ENCODE results near the gene FNDC1. TPM values are rescaled to one million over a fixed set of nuclear protein-coding genes. Genes with fewer than 3 reads are reported as not detected.

The FNDC1 gene
- total RNA-seq, 1 donor from 2014 or later = 1.1 TPM

GRCh38 chr6:159212525-159213280, 43.5 kb downstream of the FNDC1 start:
- DNase-seq = no peak

- no peak for DNase-seq
Observed at GRCh38 chr6:159213405-159213804, 44.2 kb downstream of the FNDC1 start.

- no peak for DNase-seq
Observed at GRCh38 chr6:159214281-159214680, 45.1 kb downstream of the FNDC1 start.

GRCh38 chr6:159217595-159218275, 48.5 kb downstream of the FNDC1 start:
- DNase-seq = peak; percentile 14

- no peak for DNase-seq
Observed at GRCh38 chr6:159220093-159220492, 50.9 kb downstream of the FNDC1 start.

- DNase-seq = no peak
Observed at GRCh38 chr6:159221486-159222170, 52.4 kb downstream of the FNDC1 start.

- no peak for DNase-seq
Observed at GRCh38 chr6:159224452-159224851, 55.3 kb downstream of the FNDC1 start.

GRCh38 chr6:159229651-159230051, 60.5 kb downstream of the FNDC1 start:
- DNase-seq = no peak

GRCh38 chr6:159232106-159232645, 63.0 kb downstream of the FNDC1 start:
- DNase-seq = no peak

- DNase-seq = no peak
Observed at GRCh38 chr6:159232751-159233150, 63.6 kb downstream of the FNDC1 start.

GRCh38 chr6:159233365-159234101, 64.3 kb downstream of the FNDC1 start:
- DNase-seq = no peak

GRCh38 chr6:159234102-159234553, 64.9 kb downstream of the FNDC1 start:
- no peak for DNase-seq

GRCh38 chr6:159238920-159239558, 69.8 kb downstream of the FNDC1 start:
- DNase-seq = no peak

GRCh38 chr6:159249128-159249527, 79.9 kb downstream of the FNDC1 start:
- DNase-seq = no peak

GRCh38 chr6:159249752-159250151, 80.6 kb downstream of the FNDC1 start:
- no peak for DNase-seq

GRCh38 chr6:159250633-159251032, 81.4 kb downstream of the FNDC1 start:
- DNase-seq = no peak

GRCh38 chr6:159252955-159253508, 83.8 kb downstream of the FNDC1 start:
- DNase-seq = peak; percentile 12

- DNase-seq = no peak
Observed at GRCh38 chr6:159254186-159254585, 85.0 kb downstream of the FNDC1 start.

GRCh38 chr6:159255434-159255951, 86.3 kb downstream of the FNDC1 start:
- no peak for DNase-seq

GRCh38 chr6:159256128-159256527, 86.9 kb downstream of the FNDC1 start:
- no peak for DNase-seq

GRCh38 chr6:159257846-159258245, 88.6 kb downstream of the FNDC1 start:
- no peak for DNase-seq
